Heart left ventricle (tissue), 13 donors: ENCODE measurements around the gene SHC1.

ENCODE experiments used
- POLR2A ChIP-seq, 2 donors: fragments of 450-650 bp; IDR thresholded peaks; one replicate each; pipeline ENCODE4 v1.6.1; 2017; ENCODE audit warnings: antibody characterized with exemption in 2 of 2, mild to moderate bottlenecking in 2 of 2, moderate library complexity in 2 of 2
- TF ChIP-seq, protein P1 (sequence below), 12 donors: fragments of 200-600 bp; sonication (generic) in 4 of 12; IDR thresholded peaks; one replicate each; pipeline versions ENCODE4 v1.5.0 to v1.8.0; 2018 to 2022; ENCODE audit warnings: antibody characterized with exemption in 12 of 12, mild to moderate bottlenecking in 5 of 12
- donor health status: ischemic (EF 13 %, LVEDD 7.1; RV severe dilation, severe dysfunction).
- donor health status: DM: no; HTN: yes; CAD: no.
- donor health status: DM: no; HTN: no; CAD: no.
- donor health status: ischemic (EF 25% LVEDD 6.9; RV normal size, moderate dysfunction).
- donor health status: ischemic (EF 25% LVEDD 5.7; RV mildly dilated, moderate dysfunction).
- donor health status: ischemic (EF 35%, LVEDD 5.7; RV mildly dilated, moderate dysfunction).
- donor health status: nonischemic (EF 11% LVEDD 7.7; RV severe dilation, severe dysfunction).
- donor health status: DM: yes; HTN: yes; CAD: no.
- donor health status: PGD.
- donor health status: ischemic (EF 29% LVEDD 5.4; RV normal size, mild dysfunction).
- donor health status: nonischemic (EF 23%, LVEDD 6.1; RV moderate dilation, normal function).

DNA sequence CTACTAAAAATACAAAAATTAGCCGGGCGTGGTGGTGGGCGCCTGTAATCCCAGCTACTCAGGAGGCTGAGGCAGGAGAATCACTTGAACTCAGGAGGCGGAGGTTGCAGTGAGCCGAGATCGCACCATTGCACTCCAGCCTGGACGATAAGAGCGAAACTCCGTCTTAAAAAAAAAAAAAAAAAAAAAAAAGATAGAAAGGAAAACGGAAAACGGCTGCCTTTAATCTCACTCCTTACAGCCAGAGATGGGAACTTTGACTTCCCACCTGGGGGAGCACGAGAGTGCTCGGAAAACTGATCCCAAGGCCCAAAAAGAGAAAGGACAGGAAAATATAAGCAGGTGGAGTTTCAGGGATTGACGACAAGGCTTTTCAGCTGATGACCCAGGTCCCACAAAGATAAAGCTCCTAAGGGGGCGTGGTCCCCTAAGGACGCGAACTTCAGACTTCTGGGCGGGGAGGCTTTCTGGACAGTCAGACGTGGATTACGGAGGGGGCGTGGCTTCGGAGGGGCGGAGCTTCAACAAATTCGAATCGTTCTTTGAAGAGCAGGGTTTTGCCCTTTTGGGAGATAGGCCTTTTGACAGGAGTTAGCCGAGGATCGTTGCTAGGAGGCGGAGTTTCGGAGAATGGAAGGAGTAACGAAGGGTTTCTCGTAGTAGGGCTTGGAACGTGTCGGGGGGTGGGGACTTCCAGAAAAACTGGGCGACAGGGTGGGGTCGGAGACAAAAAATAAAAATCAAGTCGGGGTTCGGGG is 3.0 kb upstream of the SHC1 start:
- TF ChIP-seq, protein P1, sequence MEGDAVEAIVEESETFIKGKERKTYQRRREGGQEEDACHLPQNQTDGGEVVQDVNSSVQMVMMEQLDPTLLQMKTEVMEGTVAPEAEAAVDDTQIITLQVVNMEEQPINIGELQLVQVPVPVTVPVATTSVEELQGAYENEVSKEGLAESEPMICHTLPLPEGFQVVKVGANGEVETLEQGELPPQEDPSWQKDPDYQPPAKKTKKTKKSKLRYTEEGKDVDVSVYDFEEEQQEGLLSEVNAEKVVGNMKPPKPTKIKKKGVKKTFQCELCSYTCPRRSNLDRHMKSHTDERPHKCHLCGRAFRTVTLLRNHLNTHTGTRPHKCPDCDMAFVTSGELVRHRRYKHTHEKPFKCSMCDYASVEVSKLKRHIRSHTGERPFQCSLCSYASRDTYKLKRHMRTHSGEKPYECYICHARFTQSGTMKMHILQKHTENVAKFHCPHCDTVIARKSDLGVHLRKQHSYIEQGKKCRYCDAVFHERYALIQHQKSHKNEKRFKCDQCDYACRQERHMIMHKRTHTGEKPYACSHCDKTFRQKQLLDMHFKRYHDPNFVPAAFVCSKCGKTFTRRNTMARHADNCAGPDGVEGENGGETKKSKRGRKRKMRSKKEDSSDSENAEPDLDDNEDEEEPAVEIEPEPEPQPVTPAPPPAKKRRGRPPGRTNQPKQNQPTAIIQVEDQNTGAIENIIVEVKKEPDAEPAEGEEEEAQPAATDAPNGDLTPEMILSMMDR (IDR thresholded peaks at IDR 0.05) = peak in 6 of 12 donors; percentile 11 to 51 (median 28)
- TF ChIP-seq POLR2A (IDR thresholded peaks at IDR 0.05) = peak in 1 of 2 donors; percentile 52
